Transverse colon (tissue), 4 donors: ENCODE data around the gene PDZD8. TPM values are rescaled to one million over a fixed set of nuclear protein-coding genes. Genes with fewer than 3 reads are reported as not detected.

ENCODE experiments used
- DNase-seq: peaks from one replicate; pipeline ENCODE4 v3.0.0-alpha.2; 2019
- H3K27ac ChIP-seq, 4 donors: fragments of 200-600 bp; sonication (generic); 2 replicates each; pipeline ENCODE4 v1.5.1; 2016 to 2018; ENCODE audit warnings: inconsistent platforms in 4 of 4
- H3K27me3 ChIP-seq: fragments of 200-600 bp; sonication (generic); 2 replicates; pipeline ENCODE4 v1.5.1; 2017; ENCODE audit warnings: inconsistent platforms
- H3K36me3 ChIP-seq, 4 donors: fragments of 200-600 bp; sonication (generic); 2 replicates each; pipeline ENCODE4 v1.5.1; 2017 to 2019; ENCODE audit warnings: inconsistent platforms in 4 of 4
- H3K4me1 ChIP-seq, 4 donors: fragments of 200-600 bp; sonication (generic); 2 replicates each; pipeline ENCODE4 v1.5.1; 2017 to 2020; ENCODE audit warnings: inconsistent platforms in 4 of 4
- H3K4me3 ChIP-seq, 4 donors: fragments of 200-600 bp; sonication (generic); 1 replicate in 1 of 4; 2 replicates in 3 of 4; pipeline versions ENCODE4 v1.5.1 to v1.6.1; 2017 to 2019; ENCODE audit warnings: inconsistent platforms in 4 of 4
- H3K9me3 ChIP-seq, 2 donors: fragments of 200-600 bp; sonication (generic); 2 replicates each; pipeline ENCODE4 v1.5.1; 2017 to 2019; ENCODE audit warnings: inconsistent platforms in 2 of 2
- EP300 ChIP-seq: sonication (generic); formaldehyde crosslinking; IDR thresholded peaks from one replicate; pipeline ENCODE4 v1.6.1; 2017; ENCODE audit warnings: antibody characterized with exemption, low read depth
- POLR2A ChIP-seq: fragments of 450-650 bp; IDR thresholded peaks from one replicate; pipeline ENCODE4 v1.6.1; 2016; ENCODE audit warnings: antibody characterized with exemption, mild to moderate bottlenecking, moderate library complexity
- POLR2AphosphoS5 ChIP-seq, 3 donors: sonication (generic); formaldehyde crosslinking; IDR thresholded peaks; one replicate each; pipeline ENCODE4 v1.6.1; 2016; ENCODE audit warnings: antibody characterized with exemption in 3 of 3
- WGBS, 2 donors: methylation state at CpG; one replicate each; pipeline ENCODE4 v1.1.5; 2018; ENCODE audit warnings: low coverage in 1 of 2; 5-methylcytosine and 5-hydroxymethylcytosine counted together
- in situ Hi-C, 4 donors: fragments of 200-750 bp; cut with MboI; loops; one replicate each; pipeline versions ENCODE4 v1.15.0 to v1.15.1; 2017; ENCODE audit warnings: low sequenced_read_pairs in 3 of 4, low pct_ligation_motif_present in 1 of 4, low pct_unique_long_range_greater_than_20kb in 1 of 4
- intact Hi-C: fragments of 100-400 bp; cut with DNase I; formaldehyde crosslinking; loops from one replicate; pipeline ENCODE4 v1.15.1; 2023; ENCODE audit warnings: low total_unique reads
- total RNA-seq, 4 donors: library from RNA; depleted of rRNA; stranded (reverse); fragments of >200 nt; gene quantifications; one replicate each; pipeline ENCODE4 v1.1.0, GENCODE V29; 2016
- TF ChIP-seq, protein P1 (sequence below), 5 experiments: fragments of 200-600 bp in 3 of 5; fragments of 450-650 bp in 2 of 5; sonication (generic) in 3 of 5; IDR thresholded peaks; 1 replicate in 2 of 5; 2 replicates in 3 of 5; pipeline ENCODE4 v1.5.1; 2016 to 2017; ENCODE audit warnings: antibody characterized with exemption in 5 of 5, inconsistent platforms in 3 of 5, mild to moderate bottlenecking in 2 of 5, moderate library complexity in 1 of 5

The PDZD8 gene
- total RNA-seq, 4 donors from 2014 or later = 36.7 to 48.6 (median 40.9) TPM

- Histone ChIP-seq H3K36me3 (no peaks in the 10 kb centered on the region), H3K4me3 (peak overlapping the region in 2 of 4 donors; percentile 10 to 25), H3K27me3 (no peaks in the 10 kb centered on the region), H3K4me1 (peaks cover 16 to 95% (median 61%) of the 10 kb centered on the region in 4 donors), H3K27ac (peak overlapping the region; percentile 54 to 72 (median 65)), H3K9me3 (no peaks in the 10 kb centered on the region)
- 31% methylated on average over 3 of the region's 3 CpGs for WGBS, 2 donors
- intact Hi-C loops = no loop called here
- DNase-seq = no peak
- in situ Hi-C loops = no loop called here
- no peak for TF ChIP-seq POLR2A
- peak in 1 of 3 donors; percentile 24 for TF ChIP-seq POLR2AphosphoS5 (IDR thresholded peaks at IDR 0.05)
Measured at GRCh38 chr10:117360994-117361667, 14.1 kb downstream of the PDZD8 start.

GRCh38 chr10:117360016-117360415 is 15.2 kb downstream of the PDZD8 start:
- in situ Hi-C loops (no loop called here), intact Hi-C loops (no loop called here)
- no peak for TF ChIP-seq POLR2AphosphoS5 (IDR thresholded peaks at IDR 0.05)
- no peak for TF ChIP-seq EP300
- no peak for TF ChIP-seq POLR2A
- TF ChIP-seq, protein P1, sequence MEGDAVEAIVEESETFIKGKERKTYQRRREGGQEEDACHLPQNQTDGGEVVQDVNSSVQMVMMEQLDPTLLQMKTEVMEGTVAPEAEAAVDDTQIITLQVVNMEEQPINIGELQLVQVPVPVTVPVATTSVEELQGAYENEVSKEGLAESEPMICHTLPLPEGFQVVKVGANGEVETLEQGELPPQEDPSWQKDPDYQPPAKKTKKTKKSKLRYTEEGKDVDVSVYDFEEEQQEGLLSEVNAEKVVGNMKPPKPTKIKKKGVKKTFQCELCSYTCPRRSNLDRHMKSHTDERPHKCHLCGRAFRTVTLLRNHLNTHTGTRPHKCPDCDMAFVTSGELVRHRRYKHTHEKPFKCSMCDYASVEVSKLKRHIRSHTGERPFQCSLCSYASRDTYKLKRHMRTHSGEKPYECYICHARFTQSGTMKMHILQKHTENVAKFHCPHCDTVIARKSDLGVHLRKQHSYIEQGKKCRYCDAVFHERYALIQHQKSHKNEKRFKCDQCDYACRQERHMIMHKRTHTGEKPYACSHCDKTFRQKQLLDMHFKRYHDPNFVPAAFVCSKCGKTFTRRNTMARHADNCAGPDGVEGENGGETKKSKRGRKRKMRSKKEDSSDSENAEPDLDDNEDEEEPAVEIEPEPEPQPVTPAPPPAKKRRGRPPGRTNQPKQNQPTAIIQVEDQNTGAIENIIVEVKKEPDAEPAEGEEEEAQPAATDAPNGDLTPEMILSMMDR (IDR thresholded peaks at IDR 0.05) = no peak
- H3K9me3 ChIP-seq = no peaks in the 10 kb centered on the region
- H3K27ac ChIP-seq = peak overlapping the region in 3 of 4 donors; percentile 62 to 72 (median 68)
- H3K4me3 ChIP-seq = no peak overlapping the region
- peaks cover 16 to 95% (median 62%) of the 10 kb centered on the region in 4 donors for H3K4me1 ChIP-seq
- no peak for DNase-seq
- WGBS, 2 donors = 44 to 60% methylated on average over 1 of the region's 1 CpG
- no peaks in the 10 kb centered on the region for H3K36me3 ChIP-seq
- H3K27me3 ChIP-seq = no peaks in the 10 kb centered on the region

DNA sequence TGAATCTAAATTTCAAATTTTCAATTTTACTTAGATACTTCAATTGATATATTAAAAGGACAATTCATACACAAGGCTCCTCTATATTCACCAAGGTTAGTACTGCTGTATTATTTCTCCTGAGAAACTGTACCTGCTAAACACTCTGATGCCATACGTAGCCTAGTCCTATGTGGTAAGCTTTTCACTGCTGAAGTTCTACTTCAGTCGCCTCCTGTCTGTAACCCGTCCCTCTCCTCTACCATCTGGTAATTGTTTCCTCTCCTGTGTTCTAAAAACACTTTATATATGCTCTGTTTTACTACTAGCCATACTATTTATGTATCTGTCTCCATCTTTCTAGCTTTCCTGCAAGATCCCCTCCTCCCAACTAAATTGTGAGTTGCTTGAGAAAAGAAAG is 20.2 kb downstream of the PDZD8 start:
- TF ChIP-seq, protein P1 (IDR thresholded peaks at IDR 0.05) = no peak
- TF ChIP-seq POLR2A = no peak
- TF ChIP-seq EP300 = no peak
- no peak for TF ChIP-seq POLR2AphosphoS5 (IDR thresholded peaks at IDR 0.05)
- 39 to 83% methylated on average over 1 to 3 of the region's 3 CpGs for WGBS, 2 donors
- Histone ChIP-seq H3K4me3 (no peak overlapping the region), H3K27me3 (no peaks in the 10 kb centered on the region), H3K9me3 (no peaks in the 10 kb centered on the region), H3K4me1 (peaks cover 0 to 84% (median 41%) of the 10 kb centered on the region in 4 donors), H3K36me3 (no peaks in the 10 kb centered on the region), H3K27ac (peak overlapping the region; percentile 9 to 59 (median 34))
- intact Hi-C loops (no loop called here), in situ Hi-C loops (no loop called here)
- no peak for DNase-seq

GRCh38 chr10:117353684-117354083 is 21.6 kb downstream of the PDZD8 start:
- intact Hi-C loops = no loop called here
- peaks cover 0 to 84% (median 49%) of the 10 kb centered on the region in 4 donors for H3K4me1 ChIP-seq
- H3K27ac ChIP-seq = peak overlapping the region in 2 of 4 donors; percentile 12 to 35
- no peaks in the 10 kb centered on the region for H3K9me3 ChIP-seq
- no peak for DNase-seq
- in situ Hi-C loops = no loop called here
- H3K36me3 ChIP-seq = no peaks in the 10 kb centered on the region
- no peaks in the 10 kb centered on the region for H3K27me3 ChIP-seq
- TF ChIP-seq, protein P1 (IDR thresholded peaks at IDR 0.05) = no peak
- TF ChIP-seq EP300 = no peak
- no peak overlapping the region for H3K4me3 ChIP-seq
- 63 to 65% methylated on average over 2 of the region's 2 CpGs for WGBS, 2 donors

DNA sequence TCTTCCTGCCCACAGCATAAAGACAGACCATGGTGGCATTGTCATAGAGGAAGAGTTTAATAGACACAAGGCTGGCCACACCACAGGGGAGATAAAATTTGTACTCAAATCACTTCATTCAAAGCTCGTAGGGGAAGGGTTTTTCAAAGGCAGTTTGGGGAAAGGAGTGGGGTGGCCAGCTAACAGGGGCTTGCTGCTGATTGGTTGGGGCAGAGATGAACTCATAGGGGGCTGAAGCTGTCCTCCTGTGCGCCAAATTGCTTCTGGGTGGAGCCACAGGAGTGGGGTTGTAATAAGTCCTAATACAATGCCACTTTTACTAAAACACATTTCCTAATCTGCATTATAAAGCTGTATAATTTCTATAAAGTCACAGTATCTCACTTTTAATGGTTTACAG is 22.5 kb downstream of the PDZD8 start:
- no peak for TF ChIP-seq POLR2AphosphoS5 (IDR thresholded peaks at IDR 0.05)
- TF ChIP-seq POLR2A = no peak
- TF ChIP-seq, protein P1 (IDR thresholded peaks at IDR 0.05) = no peak
- no peak for TF ChIP-seq EP300
- in situ Hi-C loops = no loop called here
- H3K27ac ChIP-seq = no peak overlapping the region
- peaks cover 0 to 86% (median 47%) of the 10 kb centered on the region in 4 donors for H3K4me1 ChIP-seq
- H3K36me3 ChIP-seq = no peaks in the 10 kb centered on the region
- H3K27me3 ChIP-seq = no peaks in the 10 kb centered on the region
- no peaks in the 10 kb centered on the region for H3K9me3 ChIP-seq
- 53 to 65% methylated on average over 2 of the region's 2 CpGs for WGBS, 2 donors
- no peak for DNase-seq
- intact Hi-C loops = no loop called here
- H3K4me3 ChIP-seq = no peak overlapping the region
